Caco-2 (cell line): ENCODE data around the gene IMP3. TPM values are rescaled to one million over a fixed set of nuclear protein-coding genes. Genes with fewer than 3 reads are reported as not detected.

Experiments
- BruUV-seq: library from RNA; stranded (reverse); fragments of 400-500 nt; replicated peaks from 2 replicates; lab custom pipeline; 2021; lab: Mats Ljungman, UMichigan
- CTCF ChIA-PET: fragments of 300-600 bp; sonication (Branson Sonifier 250); formaldehyde crosslinking; loops from one replicate; lab custom pipeline; 2022; ENCODE audit warnings: antibody characterized with exemption; lab: Charles Lee
- POLR2A ChIA-PET: fragments of 300-600 bp; sonication (Branson Sonifier 250); formaldehyde crosslinking; loops from one replicate; lab custom pipeline; 2022; ENCODE audit warnings: antibody characterized with exemption; lab: Charles Lee
- DNase-seq, 2 experiments: peaks; one replicate each; pipeline versions ENCODE4 v3.0.0 to v3.0.0-alpha.2; 2020 to 2022
- H3K27me3 ChIP-seq: replicated peaks from 2 replicates; pipeline ENCODE4 v1.6.0; 2011; ENCODE audit warnings: low read length; ENCODE audit not compliant: control insufficient read depth, insufficient read depth
- H3K36me3 ChIP-seq: 2 replicates; pipeline ENCODE4 v1.5.1; 2011; ENCODE audit warnings: low read length; ENCODE audit not compliant: control insufficient read depth, insufficient read depth
- H3K4me1 ChIP-seq: fragments of 250-450 bp; sonication (Bioruptor Pico); 2 replicates; pipeline ENCODE4 v1.5.1; 2020; ENCODE audit warnings: mild to moderate bottlenecking
- H3K4me3 ChIP-seq: 2 replicates; pipeline ENCODE4 v1.5.1; 2011; ENCODE audit warnings: low read depth, mild to moderate bottlenecking, control low read depth, low read length
- H3K9me3 ChIP-seq: fragments of 250-450 bp; sonication (Bioruptor Pico); 2 replicates; pipeline ENCODE4 v1.5.1; 2020; ENCODE audit warnings: mild to moderate bottlenecking, moderate library complexity
- H3K27ac Mint-ChIP-seq: one replicate; pipeline ENCODE4 v1.8.0; 2022; ENCODE audit warnings: mixed read lengths; ENCODE audit not compliant: unreplicated experiment
- H3K27me3 Mint-ChIP-seq: one replicate; pipeline ENCODE4 v1.8.0; 2022; ENCODE audit warnings: mixed read lengths; ENCODE audit not compliant: insufficient read depth, unreplicated experiment
- H3K36me3 Mint-ChIP-seq: one replicate; pipeline ENCODE4 v1.8.0; 2022; ENCODE audit warnings: mild to moderate bottlenecking, mixed read lengths; ENCODE audit not compliant: insufficient read depth, unreplicated experiment
- H3K4me1 Mint-ChIP-seq: one replicate; pipeline ENCODE4 v1.8.0; 2022; ENCODE audit warnings: low read depth, mixed read lengths; ENCODE audit not compliant: unreplicated experiment
- H3K4me3 Mint-ChIP-seq: one replicate; pipeline ENCODE4 v1.8.0; 2022; ENCODE audit warnings: mild to moderate bottlenecking, moderate library complexity, mixed read lengths; ENCODE audit not compliant: unreplicated experiment
- H3K9me3 Mint-ChIP-seq: one replicate; pipeline ENCODE4 v1.8.0; 2022; ENCODE audit warnings: mixed read lengths; ENCODE audit not compliant: unreplicated experiment
- intact Hi-C: fragments of 100-400 bp; cut with micrococcal nuclease; formaldehyde crosslinking; loops from one replicate; pipeline ENCODE4 v1.10.0; 2022; ENCODE audit not compliant: unreplicated experiment
- total RNA-seq: library from RNA; stranded (reverse); gene quantifications from 2 replicates; pipeline ENCODE4 v1.2.3, GENCODE V29; 2022
- TF ChIP-seq, protein P1 (sequence below), 2 experiments: fragments of 200-600 bp in 1 of 2; IDR thresholded peaks; 1 replicate in 1 of 2; 2 replicates in 1 of 2; pipeline versions ENCODE4 v1.5.1 to v1.8.0; 2011 to 2022; ENCODE audit warnings: antibody characterized with exemption in 1 of 2, control low read depth in 1 of 2, inconsistent platforms in 1 of 2, low read depth in 1 of 2, low read length in 1 of 2, mild to moderate bottlenecking in 1 of 2, moderate library complexity in 1 of 2; ENCODE audit not compliant: insufficient read depth in 1 of 2, severe bottlenecking in 1 of 2, unreplicated experiment in 1 of 2

IMP3 gene
- total RNA-seq, 1 experiment from 2014 or later, result 60.4 TPM

DNA sequence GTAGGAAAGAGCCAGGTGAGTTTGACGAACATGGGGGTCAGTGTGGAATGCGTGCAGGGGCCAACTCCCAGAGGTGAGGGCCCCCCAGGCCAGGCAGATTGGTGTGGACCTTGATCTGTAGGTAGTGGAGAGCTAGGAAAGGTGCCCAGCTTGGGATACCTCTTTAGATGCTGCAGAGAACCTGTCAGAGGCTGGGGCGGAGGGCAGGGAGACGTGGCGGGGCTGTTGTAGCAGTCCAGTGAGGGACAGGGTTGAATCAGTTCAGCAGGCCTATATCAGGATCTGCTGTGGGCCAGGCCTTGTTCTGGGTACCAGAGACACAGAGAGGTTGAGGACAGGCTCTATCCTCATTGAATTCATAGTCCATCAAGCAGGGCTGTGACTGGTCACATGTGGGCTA, 16.3 kb upstream of the IMP3 start:
- H3K27me3 ChIP-seq, result no peaks in the 10 kb centered on the region
- peaks cover 3% of the 10 kb centered on the region for H3K36me3 ChIP-seq
- H3K9me3 Mint-ChIP-seq, result no peaks in the 10 kb centered on the region
- peak overlapping the region; percentile 8 for H3K4me3 Mint-ChIP-seq
- BruUV-seq, result no TSS peak
- no peaks in the 10 kb centered on the region for H3K27me3 Mint-ChIP-seq
- peak overlapping the region; percentile 2 for H3K27ac Mint-ChIP-seq
- ChIA-PET POLR2A (interaction anchor here (0.6 kb wide), 1 partner anchor 9 kb away, joined by 3 read pairs; no protein-coding TSS in a partner anchor), CTCF (no interaction called here)
- DNase-seq, result no peak
- H3K9me3 ChIP-seq, result no peaks in the 10 kb centered on the region
- peaks cover 46% of the 10 kb centered on the region for H3K4me1 Mint-ChIP-seq
- TF ChIP-seq, protein P1, sequence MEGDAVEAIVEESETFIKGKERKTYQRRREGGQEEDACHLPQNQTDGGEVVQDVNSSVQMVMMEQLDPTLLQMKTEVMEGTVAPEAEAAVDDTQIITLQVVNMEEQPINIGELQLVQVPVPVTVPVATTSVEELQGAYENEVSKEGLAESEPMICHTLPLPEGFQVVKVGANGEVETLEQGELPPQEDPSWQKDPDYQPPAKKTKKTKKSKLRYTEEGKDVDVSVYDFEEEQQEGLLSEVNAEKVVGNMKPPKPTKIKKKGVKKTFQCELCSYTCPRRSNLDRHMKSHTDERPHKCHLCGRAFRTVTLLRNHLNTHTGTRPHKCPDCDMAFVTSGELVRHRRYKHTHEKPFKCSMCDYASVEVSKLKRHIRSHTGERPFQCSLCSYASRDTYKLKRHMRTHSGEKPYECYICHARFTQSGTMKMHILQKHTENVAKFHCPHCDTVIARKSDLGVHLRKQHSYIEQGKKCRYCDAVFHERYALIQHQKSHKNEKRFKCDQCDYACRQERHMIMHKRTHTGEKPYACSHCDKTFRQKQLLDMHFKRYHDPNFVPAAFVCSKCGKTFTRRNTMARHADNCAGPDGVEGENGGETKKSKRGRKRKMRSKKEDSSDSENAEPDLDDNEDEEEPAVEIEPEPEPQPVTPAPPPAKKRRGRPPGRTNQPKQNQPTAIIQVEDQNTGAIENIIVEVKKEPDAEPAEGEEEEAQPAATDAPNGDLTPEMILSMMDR (IDR thresholded peaks at IDR 0.05; ENCODE audit: insufficient read depth in 1 of 2, low read depth in 1 of 2, low read length in 1 of 2, severe bottlenecking in 1 of 2, unreplicated experiment in 1 of 2), result no peak
- intact Hi-C loops, result no loop called here
- H3K36me3 Mint-ChIP-seq, result peaks cover 9% of the 10 kb centered on the region
- H3K4me3 ChIP-seq, result no peak overlapping the region
- H3K4me1 ChIP-seq, result peaks cover 32% of the 10 kb centered on the region

GRCh38 chr15:75655931-75656330, 15.9 kb upstream of the IMP3 start:
- H3K9me3 Mint-ChIP-seq, result no peaks in the 10 kb centered on the region
- Histone ChIP-seq H3K27me3 (no peaks in the 10 kb centered on the region), H3K4me3 (no peak overlapping the region), H3K9me3 (no peaks in the 10 kb centered on the region), H3K4me1 (peaks cover 32% of the 10 kb centered on the region), H3K36me3 (peaks cover 3% of the 10 kb centered on the region)
- no peak for DNase-seq
- intact Hi-C loops, result no loop called here
- ChIA-PET POLR2A (no interaction called here), CTCF (no interaction called here)
- peak overlapping the region; percentile 2 for H3K27ac Mint-ChIP-seq
- peaks cover 9% of the 10 kb centered on the region for H3K36me3 Mint-ChIP-seq
- no peaks in the 10 kb centered on the region for H3K27me3 Mint-ChIP-seq
- peaks cover 45% of the 10 kb centered on the region for H3K4me1 Mint-ChIP-seq
- TF ChIP-seq, protein P1 (IDR thresholded peaks at IDR 0.05; ENCODE audit: insufficient read depth in 1 of 2, low read depth in 1 of 2, low read length in 1 of 2, severe bottlenecking in 1 of 2, unreplicated experiment in 1 of 2), result no peak
- no TSS peak for BruUV-seq
- peak overlapping the region; percentile 8 for H3K4me3 Mint-ChIP-seq

GRCh38 chr15:75654201-75654907, 14.3 kb upstream of the IMP3 start:
- TF ChIP-seq, protein P1 (IDR thresholded peaks at IDR 0.05; ENCODE audit: insufficient read depth in 1 of 2, low read depth in 1 of 2, low read length in 1 of 2, severe bottlenecking in 1 of 2, unreplicated experiment in 1 of 2), result no peak
- CTCF ChIA-PET, result no interaction called here
- Histone ChIP-seq H3K9me3 (no peaks in the 10 kb centered on the region), H3K27me3 (no peaks in the 10 kb centered on the region), H3K36me3 (peaks cover 4% of the 10 kb centered on the region), H3K4me3 (no peak overlapping the region), H3K4me1 (peaks cover 39% of the 10 kb centered on the region)
- Mint-ChIP-seq H3K9me3 (no peaks in the 10 kb centered on the region), H3K27me3 (no peaks in the 10 kb centered on the region), H3K27ac (no peak overlapping the region), H3K36me3 (peaks cover 19% of the 10 kb centered on the region), H3K4me3 (no peak overlapping the region), H3K4me1 (peaks cover 50% of the 10 kb centered on the region)
- no peak for DNase-seq
- no TSS peak for BruUV-seq
- POLR2A ChIA-PET, result interaction anchor here (1.1 kb wide), 1 partner anchor 15 kb away, joined by 3 read pairs; the partner anchor contains the start of gene IMP3
- intact Hi-C loops, result no loop called here
